WTC11 (cell line): Measurements from ENCODE around the gene CCDC85A.

ENCODE experiments used
- ATF2 ChIP-seq: sonication (generic); formaldehyde crosslinking; IDR thresholded peaks from 2 replicates; pipeline ENCODE4 v1.8.1; 2022; ENCODE audit warnings: low read depth, missing genetic modification reagents, borderline replicate concordance
- CBFB ChIP-seq: sonication (generic); formaldehyde crosslinking; IDR thresholded peaks from 2 replicates; pipeline ENCODE4 v1.8.1; 2022; ENCODE audit warnings: mild to moderate bottlenecking, low read depth, missing genetic modification reagents
- CREM ChIP-seq: sonication (generic); formaldehyde crosslinking; IDR thresholded peaks from 2 replicates; pipeline ENCODE4 v1.8.1; 2022; ENCODE audit warnings: mild to moderate bottlenecking, missing genetic modification reagents, moderate library complexity
- CTCF ChIP-seq: fragments of 200-600 bp; IDR thresholded peaks from 2 replicates; pipeline ENCODE4 v1.8.0; 2022; ENCODE audit warnings: antibody characterized with exemption
- E2F4 ChIP-seq: sonication (generic); formaldehyde crosslinking; IDR thresholded peaks from 2 replicates; pipeline ENCODE4 v1.8.1; 2022; ENCODE audit warnings: low read depth, mild to moderate bottlenecking, moderate library complexity, missing genetic modification reagents, borderline replicate concordance
- ERG ChIP-seq: fragments of 250-450 bp; sonication (Bioruptor Pico); IDR thresholded peaks from 2 replicates; pipeline ENCODE4 v1.8.0; 2021; ENCODE audit warnings: mild to moderate bottlenecking
- FOXP4 ChIP-seq: sonication (generic); formaldehyde crosslinking; IDR thresholded peaks from 2 replicates; pipeline ENCODE4 v1.8.0; 2022; ENCODE audit warnings: mild to moderate bottlenecking, missing genetic modification reagents
- GABPB1 ChIP-seq: sonication (generic); formaldehyde crosslinking; IDR thresholded peaks from 2 replicates; pipeline ENCODE4 v1.8.1; 2023; ENCODE audit warnings: mild to moderate bottlenecking, missing genetic modification reagents
- HMGXB4 ChIP-seq: sonication (generic); formaldehyde crosslinking; IDR thresholded peaks from 2 replicates; pipeline ENCODE4 v1.8.1; 2023; ENCODE audit warnings: mild to moderate bottlenecking, moderate library complexity, missing genetic modification reagents
- IRF2 ChIP-seq: sonication (generic); formaldehyde crosslinking; IDR thresholded peaks from 2 replicates; pipeline ENCODE4 v1.8.0; 2022; ENCODE audit warnings: low read depth, missing genetic modification reagents, borderline replicate concordance
- NFYB ChIP-seq: sonication (generic); formaldehyde crosslinking; conservative IDR thresholded peaks from 2 replicates; pipeline ENCODE4 v1.8.0; 2022; ENCODE audit warnings: low read depth, missing genetic modification reagents
- USF2 ChIP-seq: sonication (generic); formaldehyde crosslinking; IDR thresholded peaks from 2 replicates; pipeline ENCODE4 v1.8.1; 2023; ENCODE audit warnings: mild to moderate bottlenecking, missing genetic modification reagents, moderate library complexity

- TF ChIP-seq IRF2 (CRISPR knock-in tag) (no peak), HMGXB4 (CRISPR knock-in tag) (no peak), NFYB (CRISPR knock-in tag) (no peak), FOXP4 (CRISPR knock-in tag) (no peak), CREM (CRISPR knock-in tag) (no peak), CBFB (CRISPR knock-in tag) (no peak), E2F4 (CRISPR knock-in tag) (no peak), GABPB1 (no peak), ATF2 (CRISPR knock-in tag) (no peak), CTCF (no peak), ERG (CRISPR knock-in tag) (no peak), USF2 (no peak)
Measured at GRCh38 chr2:56285224-56285623, 101.4 kb downstream of the CCDC85A start.
